GM12892 (cell line): Measurements from ENCODE around the gene ADGRL2.

Source experiments
- DNase-seq: peaks from one replicate; pipeline ENCODE4 v3.0.0; 2011; ENCODE audit not compliant: insufficient read length
- FAIRE-seq: peaks from 2 replicates; lab custom pipeline; 2011; peaks lifted over from hg19 to GRCh38; lab: Jason Lieb, UNC
- POLR2A ChIP-seq: IDR thresholded peaks from 2 replicates; pipeline ENCODE4 v1.6.1; 2011; ENCODE audit warnings: low read depth, low read length, control low read depth
- POLR2AphosphoS5 ChIP-seq: IDR thresholded peaks from 2 replicates; pipeline ENCODE4 v1.6.1; 2011; ENCODE audit warnings: low read depth, low read length, control low read depth
- TAF1 ChIP-seq: IDR thresholded peaks from 2 replicates; pipeline ENCODE4 v1.6.1; 2011; ENCODE audit warnings: low read depth, mild to moderate bottlenecking, control low read depth, low read length, borderline replicate concordance

The ADGRL2 gene

DNA sequence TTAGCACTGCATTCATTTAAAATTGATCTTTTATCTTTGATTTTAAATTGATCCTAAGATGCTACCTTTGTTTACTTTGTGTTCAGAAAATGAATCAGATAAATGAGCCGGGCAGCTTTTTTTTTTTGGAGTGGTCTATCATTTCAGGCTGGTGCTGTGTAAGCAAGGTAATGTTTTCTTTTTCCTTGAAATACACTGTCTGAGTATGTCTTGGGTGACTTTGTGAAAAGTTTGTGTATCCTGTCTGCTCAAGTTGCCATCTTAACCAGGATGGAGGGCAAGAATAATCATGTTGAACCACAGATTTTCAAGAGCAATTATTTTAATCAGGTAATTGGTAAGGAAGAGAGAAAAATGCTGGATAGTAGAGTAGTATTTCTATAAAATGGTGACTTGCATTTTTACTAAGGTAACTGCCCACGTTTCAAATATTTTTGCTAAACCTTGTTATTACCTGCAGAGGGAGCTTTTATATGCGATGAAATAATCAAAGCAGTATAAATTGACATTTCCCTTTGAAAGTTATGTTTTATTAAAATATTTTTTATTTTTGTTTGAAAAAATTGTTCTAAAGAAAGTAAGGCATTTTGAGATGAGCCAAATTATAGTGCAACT is 11.1 kb downstream of the ADGRL2 start:
- no peak for DNase-seq
- TF ChIP-seq TAF1 (no peak), POLR2A (no peak), POLR2AphosphoS5 (no peak)
- FAIRE-seq = no peak

DNA sequence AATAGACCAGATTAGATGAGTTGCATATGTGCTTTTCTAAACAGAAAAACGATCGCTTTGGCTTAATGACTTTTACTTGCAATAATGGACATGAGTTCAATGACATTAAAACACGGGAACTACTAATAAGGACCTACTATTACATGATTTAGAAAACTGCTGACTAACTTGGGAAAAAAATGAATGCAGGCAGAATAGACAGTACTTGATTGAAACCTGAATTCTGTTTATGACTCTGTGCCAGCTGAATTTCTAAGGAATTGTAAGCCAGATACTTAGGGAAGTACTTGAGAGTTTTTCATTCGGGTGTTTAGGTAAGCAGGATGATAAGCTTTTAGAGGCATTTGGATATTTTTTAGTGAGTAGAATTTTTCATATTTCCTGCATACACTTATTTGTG is 12.0 kb downstream of the ADGRL2 start:
- no peak for DNase-seq
- FAIRE-seq = no peak
- no peak for TF ChIP-seq POLR2AphosphoS5
- no peak for TF ChIP-seq POLR2A
- no peak for TF ChIP-seq TAF1

DNA sequence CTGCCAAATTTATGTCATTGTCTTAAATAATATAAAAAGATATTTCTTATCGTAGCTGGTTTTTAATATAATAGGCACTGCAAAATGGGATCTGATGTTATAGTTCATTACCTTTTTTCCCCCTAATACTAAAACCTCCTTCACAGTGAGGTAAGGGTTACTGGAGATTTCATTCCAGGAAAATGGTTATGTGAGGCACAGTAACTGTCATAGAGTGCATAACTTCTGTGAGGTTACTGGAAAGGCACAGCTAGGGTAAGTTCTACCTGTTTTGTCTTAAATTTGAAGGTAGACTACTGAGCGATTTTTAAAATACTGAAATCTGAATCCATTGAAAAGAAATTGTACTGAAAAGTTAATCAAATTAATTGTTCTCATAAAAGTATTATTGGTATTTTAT is 13.0 kb downstream of the ADGRL2 start:
- DNase-seq (no peak), FAIRE-seq (no peak)
- no peak for TF ChIP-seq POLR2AphosphoS5
- no peak for TF ChIP-seq POLR2A

DNA sequence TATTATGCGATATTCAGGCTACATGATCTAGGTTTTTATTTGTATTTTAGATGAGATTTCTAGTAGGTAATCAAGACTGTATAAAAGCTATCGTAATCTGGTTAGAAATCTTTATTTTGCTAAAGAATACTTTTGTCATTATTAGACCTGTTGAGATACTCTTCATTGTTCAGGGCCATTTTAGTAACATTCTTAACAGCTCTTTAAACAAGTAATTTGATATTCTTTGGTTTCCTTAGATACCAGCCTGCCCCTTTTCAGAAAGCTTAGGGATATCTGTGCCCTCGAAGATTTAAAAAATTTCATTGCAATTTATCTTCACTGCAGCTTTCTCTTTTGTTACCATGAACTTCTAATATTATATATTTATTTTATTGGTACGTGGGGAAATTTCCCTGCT is 18.9 kb downstream of the ADGRL2 start:
- DNase-seq (no peak), FAIRE-seq (no peak)
- TF ChIP-seq POLR2A (no peak), TAF1 (no peak), POLR2AphosphoS5 (no peak)

DNA sequence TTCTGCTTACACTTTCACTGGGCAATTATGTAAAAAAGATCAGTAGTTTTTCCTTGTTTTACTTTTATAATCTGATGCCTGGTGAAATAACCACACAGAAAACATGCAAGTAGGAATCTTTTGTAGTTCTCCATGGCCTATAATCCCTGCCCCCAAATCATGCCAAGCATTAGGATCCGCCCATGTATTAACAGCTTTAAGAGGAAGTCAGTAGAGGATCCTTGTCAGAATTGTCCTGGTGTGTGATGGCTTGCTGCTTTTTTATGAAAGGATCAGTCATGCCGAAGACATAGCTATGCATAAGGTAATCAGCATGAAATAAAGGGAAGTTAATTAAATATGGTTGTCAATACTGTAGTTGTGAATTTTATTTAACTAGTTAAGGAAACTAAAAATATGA is 20.0 kb downstream of the ADGRL2 start:
- no peak for DNase-seq
- FAIRE-seq = no peak
- TF ChIP-seq TAF1 = no peak
- TF ChIP-seq POLR2A = no peak
- no peak for TF ChIP-seq POLR2AphosphoS5

DNA sequence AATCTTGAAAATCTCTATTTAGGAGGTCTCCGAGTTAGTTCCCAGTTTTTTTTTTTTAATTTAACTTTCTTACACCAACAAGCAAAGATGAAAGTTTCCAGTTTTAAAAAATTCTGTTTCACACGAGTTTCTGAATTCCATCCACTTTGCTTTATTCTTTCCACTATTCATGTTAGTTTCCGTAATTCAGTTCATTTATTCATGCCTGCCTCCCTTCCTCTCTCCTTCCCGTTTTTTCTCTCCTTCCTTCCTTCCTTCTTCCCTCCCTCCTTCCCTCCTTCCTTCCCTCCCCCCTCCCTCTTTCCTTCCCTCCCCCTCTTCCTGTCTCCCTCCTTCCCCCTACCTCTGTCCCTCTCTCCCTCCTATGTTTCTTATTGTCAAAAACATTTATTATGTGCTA is 22.3 kb downstream of the ADGRL2 start:
- FAIRE-seq (no peak), DNase-seq (no peak)
- TF ChIP-seq POLR2A (no peak), POLR2AphosphoS5 (no peak), TAF1 (no peak)

DNA sequence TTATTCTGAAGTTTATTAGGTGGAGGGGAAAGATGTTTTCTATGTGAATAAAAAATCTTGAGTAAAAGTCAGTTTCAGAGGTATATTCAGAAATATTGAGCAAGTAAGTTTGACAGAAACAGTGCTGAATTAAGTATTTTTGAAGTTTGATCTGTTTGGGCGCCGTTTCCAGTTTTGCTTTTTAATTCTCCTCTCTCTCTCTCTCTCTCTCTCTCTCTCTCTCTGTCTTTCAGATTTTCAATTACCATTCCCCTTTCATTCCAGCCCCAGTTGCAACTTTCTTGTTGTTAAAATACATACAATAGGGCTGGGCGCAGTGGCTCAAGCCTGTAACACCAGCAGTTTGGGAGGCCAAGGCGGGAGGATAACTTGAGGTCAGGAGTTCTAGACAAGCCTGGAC is 24.0 kb downstream of the ADGRL2 start:
- TF ChIP-seq TAF1 = no peak
- no peak for TF ChIP-seq POLR2AphosphoS5
- TF ChIP-seq POLR2A = no peak
- FAIRE-seq = no peak
- DNase-seq = no peak

DNA sequence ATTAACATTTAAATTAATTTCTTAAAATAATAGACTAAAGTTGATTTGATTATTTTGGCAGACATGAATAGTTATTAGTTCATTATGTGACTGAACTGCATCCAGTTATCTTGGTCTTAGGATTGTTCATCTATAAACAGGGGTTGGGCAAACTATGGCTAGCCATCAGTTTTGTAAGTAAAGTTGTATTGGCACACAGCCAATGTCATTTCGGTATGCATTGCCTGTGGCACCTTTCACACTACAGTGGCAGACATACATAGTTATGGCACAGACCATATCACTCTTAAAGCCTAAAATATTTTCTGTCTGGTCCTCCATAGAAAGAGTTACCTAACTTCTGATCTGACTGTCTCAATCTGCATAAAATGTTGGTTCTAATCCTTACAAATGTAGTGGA is 27.2 kb downstream of the ADGRL2 start:
- TF ChIP-seq POLR2AphosphoS5 = no peak
- TF ChIP-seq TAF1 = no peak
- TF ChIP-seq POLR2A = no peak
- DNase-seq (no peak), FAIRE-seq (no peak)

DNA sequence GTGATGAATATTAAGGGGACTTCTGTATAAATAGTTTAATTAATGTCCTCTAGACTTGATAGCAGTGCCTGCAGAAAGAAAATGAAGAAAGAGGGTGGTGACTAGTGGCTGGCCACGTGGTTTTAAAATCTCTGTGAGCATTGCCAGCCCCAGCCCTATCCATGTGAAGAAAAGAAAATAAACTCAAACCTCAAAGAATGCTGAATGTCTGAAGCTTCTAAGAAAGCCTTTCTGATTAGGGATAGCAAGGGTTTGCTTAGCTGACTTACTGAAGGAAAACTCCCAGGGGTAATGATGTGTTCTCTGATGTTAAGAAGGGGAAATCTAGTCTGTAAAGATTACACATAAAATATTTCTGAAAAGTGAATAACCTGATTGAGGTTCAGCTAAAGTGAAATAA is 31.8 kb downstream of the ADGRL2 start:
- DNase-seq = no peak
- FAIRE-seq = no peak
- TF ChIP-seq POLR2AphosphoS5 = no peak
- TF ChIP-seq POLR2A = no peak
- no peak for TF ChIP-seq TAF1

DNA sequence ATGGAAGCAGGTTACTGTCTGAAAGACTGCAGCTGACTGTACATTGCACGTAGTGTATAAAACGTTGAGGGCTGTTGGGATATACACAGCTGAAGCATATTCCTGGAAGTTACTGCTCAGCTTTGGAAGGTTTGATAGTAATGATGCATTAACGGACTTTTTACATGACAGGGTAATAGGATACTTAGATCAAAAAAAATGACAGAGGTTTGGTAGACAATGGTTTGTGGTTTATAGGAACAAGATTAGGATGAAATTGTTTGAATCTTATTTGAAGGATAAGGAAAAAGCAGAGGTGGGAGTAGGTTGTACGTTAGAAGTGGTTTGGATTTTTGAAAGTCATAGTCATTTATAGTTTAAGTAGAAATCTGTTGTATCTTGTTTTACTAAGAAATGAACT is 33.0 kb downstream of the ADGRL2 start:
- FAIRE-seq (no peak), DNase-seq (no peak)
- no peak for TF ChIP-seq POLR2A
- TF ChIP-seq POLR2AphosphoS5 = no peak
- no peak for TF ChIP-seq TAF1

DNA sequence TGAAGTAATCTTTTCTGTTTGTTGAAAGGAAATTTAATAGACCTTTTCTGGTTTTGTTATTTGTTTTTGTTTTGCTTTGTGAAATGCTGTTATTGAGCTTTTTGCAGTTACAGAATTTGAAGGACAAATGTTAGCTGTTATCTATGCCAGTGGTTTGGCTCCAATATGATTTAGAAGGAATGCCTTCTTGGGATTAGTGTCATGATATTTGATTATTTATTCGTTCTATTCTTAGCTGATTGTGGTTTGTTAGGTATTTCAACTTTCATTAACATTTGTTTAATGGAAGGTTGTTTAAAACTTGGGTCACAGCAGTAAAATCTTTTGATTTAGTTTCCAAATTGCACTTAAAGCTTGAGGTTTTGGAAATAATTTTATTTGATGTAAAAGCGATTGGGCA is 33.5 kb downstream of the ADGRL2 start:
- FAIRE-seq (no peak), DNase-seq (no peak)

DNA sequence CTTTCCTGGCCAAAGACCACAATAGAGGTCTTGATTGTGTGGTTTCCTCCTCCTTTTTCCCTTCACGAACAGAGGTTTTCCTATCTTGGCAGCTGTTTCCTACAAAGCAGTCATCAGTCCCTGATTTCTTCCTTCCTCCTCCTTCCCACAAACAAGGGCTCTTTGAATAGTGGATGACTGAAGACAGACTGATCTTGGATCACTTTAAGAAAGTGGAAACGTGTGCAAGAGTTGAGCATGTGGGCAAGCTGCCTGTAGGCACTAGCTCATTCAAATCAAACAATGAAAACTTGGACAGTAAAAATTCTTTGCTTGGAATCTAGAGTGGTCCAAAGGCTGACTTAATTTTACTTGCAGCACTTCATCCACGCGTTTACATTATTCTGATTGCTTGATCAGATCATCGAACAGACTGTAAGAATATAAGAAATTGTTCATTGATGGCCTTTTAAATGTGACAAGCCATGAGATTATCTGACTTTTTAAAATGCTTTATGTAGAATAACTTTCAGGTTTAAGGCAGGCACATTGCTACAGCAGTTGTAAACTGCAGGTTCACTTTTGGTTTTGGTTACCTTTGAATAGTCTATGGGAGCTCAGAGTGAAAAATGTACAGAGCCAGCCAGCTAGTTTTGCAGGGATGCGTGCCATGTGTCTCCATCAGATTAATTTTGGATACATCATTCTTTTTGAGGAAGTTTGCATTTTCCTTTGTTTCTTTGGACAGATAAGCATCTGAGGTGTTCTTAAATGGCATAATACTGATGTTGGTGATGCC is 34.4 kb downstream of the ADGRL2 start:
- FAIRE-seq = no peak

More for the DNA sequence above, 33.5 kb downstream of the ADGRL2 start:
- no peak for TF ChIP-seq TAF1
- TF ChIP-seq POLR2AphosphoS5 = no peak
- no peak for TF ChIP-seq POLR2A

More for the DNA sequence above, 34.4 kb downstream of the ADGRL2 start:
- no peak for TF ChIP-seq POLR2A
- no peak for TF ChIP-seq TAF1
- no peak for TF ChIP-seq POLR2AphosphoS5
- DNase-seq = no peak
